Activated T-cell treated with anti-CD3 and anti-CD28 coated beads, Interleukin-2, amount 50 U/mL, for 24 hours (primary cell): ENCODE data around the gene SLC22A7.
"Not testable (repeated sequence)": the region's sequence is repeated elsewhere in the genome, so short reads cannot be mapped to it uniquely, and the experiment has no call there.

ENCODE experiments used
- DNase-seq: peaks from one replicate; pipeline ENCODE4 v3.0.0-alpha.2; 2020
- H3K27ac Mint-ChIP-seq: 2 replicates; pipeline ENCODE4 v1.8.0; 2020; ENCODE audit warnings: mild to moderate bottlenecking, mixed read lengths
- H3K27me3 Mint-ChIP-seq: 2 replicates; pipeline ENCODE4 v1.8.0; 2020; ENCODE audit warnings: mixed read lengths
- H3K36me3 Mint-ChIP-seq: 2 replicates; pipeline ENCODE4 v1.8.0; 2020; ENCODE audit warnings: low read depth, mixed read lengths
- H3K4me1 Mint-ChIP-seq: 2 replicates; pipeline ENCODE4 v1.8.0; 2020; ENCODE audit warnings: low read depth, mixed read lengths
- H3K4me3 Mint-ChIP-seq: 2 replicates; pipeline ENCODE4 v1.8.0; 2020; ENCODE audit warnings: mild to moderate bottlenecking, moderate library complexity, mixed read lengths
- H3K9me3 Mint-ChIP-seq: 2 replicates; pipeline ENCODE4 v1.8.0; 2020; ENCODE audit warnings: mixed read lengths

The SLC22A7 gene

GRCh38 chr6:43296780-43297497 lies 1.1 kb upstream of the SLC22A7 start:
- Mint-ChIP-seq H3K4me1 (no peaks in the 10 kb centered on the region), H3K9me3 (no peaks in the 10 kb centered on the region), H3K4me3 (no peak overlapping the region), H3K27me3 (peaks cover 6% of the 10 kb centered on the region), H3K27ac (no peak overlapping the region), H3K36me3 (no peaks in the 10 kb centered on the region)
- no peak for DNase-seq

GRCh38 chr6:43298565-43299337 lies 691 bp downstream of the SLC22A7 start:
- no peak for DNase-seq
- H3K9me3 Mint-ChIP-seq, result no peaks in the 10 kb centered on the region
- H3K4me3 Mint-ChIP-seq, result no peak overlapping the region
- peaks cover 6% of the 10 kb centered on the region for H3K27me3 Mint-ChIP-seq
- H3K4me1 Mint-ChIP-seq, result no peaks in the 10 kb centered on the region
- H3K27ac Mint-ChIP-seq, result no peak overlapping the region
- H3K36me3 Mint-ChIP-seq, result no peaks in the 10 kb centered on the region

GRCh38 chr6:43299338-43300293 lies 1.6 kb downstream of the SLC22A7 start:
- no peaks in the 10 kb centered on the region for H3K36me3 Mint-ChIP-seq
- H3K9me3 Mint-ChIP-seq, result no peaks in the 10 kb centered on the region
- H3K4me1 Mint-ChIP-seq, result no peaks in the 10 kb centered on the region
- no peak overlapping the region for H3K27ac Mint-ChIP-seq
- peaks cover 6% of the 10 kb centered on the region for H3K27me3 Mint-ChIP-seq
- DNase-seq, result no peak
- no peak overlapping the region for H3K4me3 Mint-ChIP-seq

GRCh38 chr6:43301081-43301870 lies 3.2 kb downstream of the SLC22A7 start:
- no peak overlapping the region for H3K27ac Mint-ChIP-seq
- DNase-seq, result no peak
- H3K36me3 Mint-ChIP-seq, result no peaks in the 10 kb centered on the region
- H3K9me3 Mint-ChIP-seq, result no peaks in the 10 kb centered on the region
- peaks cover 6% of the 10 kb centered on the region for H3K27me3 Mint-ChIP-seq
- no peaks in the 10 kb centered on the region for H3K4me1 Mint-ChIP-seq
- no peak overlapping the region for H3K4me3 Mint-ChIP-seq

GRCh38 chr6:43302126-43302525 lies 4.1 kb downstream of the SLC22A7 start:
- Mint-ChIP-seq H3K27ac (no peak overlapping the region), H3K36me3 (no peaks in the 10 kb centered on the region), H3K9me3 (no peaks in the 10 kb centered on the region), H3K27me3 (peaks cover 6% of the 10 kb centered on the region), H3K4me1 (no peaks in the 10 kb centered on the region), H3K4me3 (no peak overlapping the region)
- no peak for DNase-seq

GRCh38 chr6:43303006-43303405 lies 4.9 kb downstream of the SLC22A7 start:
- not testable (repeated sequence) for H3K36me3 Mint-ChIP-seq, H3K4me1 Mint-ChIP-seq, H3K4me3 Mint-ChIP-seq, H3K27ac Mint-ChIP-seq, DNase-seq, H3K9me3 Mint-ChIP-seq, H3K27me3 Mint-ChIP-seq

- H3K4me1 Mint-ChIP-seq, result peaks cover 5% of the 10 kb centered on the region
- no peak for DNase-seq
- H3K27me3 Mint-ChIP-seq, result peaks cover 2% of the 10 kb centered on the region
- no peak overlapping the region for H3K4me3 Mint-ChIP-seq
- H3K9me3 Mint-ChIP-seq, result no peaks in the 10 kb centered on the region
- H3K36me3 Mint-ChIP-seq, result no peaks in the 10 kb centered on the region
- no peak overlapping the region for H3K27ac Mint-ChIP-seq
Observed at GRCh38 chr6:43303751-43304331, 5.8 kb downstream of the SLC22A7 start.

GRCh38 chr6:43304361-43304760 lies 6.3 kb downstream of the SLC22A7 start:
- Mint-ChIP-seq H3K27me3 (no peaks in the 10 kb centered on the region), H3K9me3 (no peaks in the 10 kb centered on the region), H3K4me1 (peaks cover 11% of the 10 kb centered on the region), H3K27ac (no peak overlapping the region), H3K36me3 (no peaks in the 10 kb centered on the region), H3K4me3 (no peak overlapping the region)
- no peak for DNase-seq

GRCh38 chr6:43304882-43305281 lies 6.8 kb downstream of the SLC22A7 start:
- no peaks in the 10 kb centered on the region for H3K27me3 Mint-ChIP-seq
- no peak for DNase-seq
- H3K4me3 Mint-ChIP-seq, result no peak overlapping the region
- H3K9me3 Mint-ChIP-seq, result no peaks in the 10 kb centered on the region
- H3K27ac Mint-ChIP-seq, result no peak overlapping the region
- H3K4me1 Mint-ChIP-seq, result peaks cover 11% of the 10 kb centered on the region
- no peaks in the 10 kb centered on the region for H3K36me3 Mint-ChIP-seq

GRCh38 chr6:43306086-43306485 lies 8.0 kb downstream of the SLC22A7 start:
- Mint-ChIP-seq H3K9me3 (no peaks in the 10 kb centered on the region), H3K4me3 (no peak overlapping the region), H3K27me3 (no peaks in the 10 kb centered on the region), H3K36me3 (no peaks in the 10 kb centered on the region), H3K4me1 (peaks cover 16% of the 10 kb centered on the region), H3K27ac (no peak overlapping the region)
- no peak for DNase-seq

GRCh38 chr6:43307451-43308100 lies 9.5 kb downstream of the SLC22A7 start:
- no peaks in the 10 kb centered on the region for H3K9me3 Mint-ChIP-seq
- H3K4me1 Mint-ChIP-seq, result peaks cover 16% of the 10 kb centered on the region
- H3K4me3 Mint-ChIP-seq, result no peak overlapping the region
- H3K36me3 Mint-ChIP-seq, result no peaks in the 10 kb centered on the region
- DNase-seq, result no peak
- no peaks in the 10 kb centered on the region for H3K27me3 Mint-ChIP-seq
- no peak overlapping the region for H3K27ac Mint-ChIP-seq

- Mint-ChIP-seq H3K4me3 (peak within 1 kb of the TSS; percentile 76), H3K36me3 (no peaks in the 10 kb centered on the region), H3K9me3 (no peaks in the 10 kb centered on the region), H3K27ac (no peak within 1 kb of the TSS), H3K4me1 (peaks cover 16% of the 10 kb centered on the region), H3K27me3 (no peaks in the 10 kb centered on the region)
- peak; percentile 66 for DNase-seq
Observed at GRCh38 chr6:43308101-43308989, 10.3 kb downstream of the SLC22A7 start, which contains the start of gene CRIP3. Gene CRIP3, minus strand, starts transcription at chr6:43308826. Its CDS starts 34 bp downstream, at chr6:43308792.
